ENCODE data around the gene IFITM2.
"Not testable (repeated sequence)": the region's sequence is repeated elsewhere in the genome, so short reads cannot be mapped to it uniquely, and the experiment has no call there.

Gene IFITM2

GRCh38 chr11:336659-337198 lies 29.1 kb downstream of the IFITM2 start:
- Histone ChIP-seq H3K36me3 (ENCODE audit: control insufficient read depth, insufficient read depth, low read length) (no peaks in the 10 kb centered on the region), H3K4me1 (ENCODE audit: control insufficient read depth, insufficient read depth, low read length) (peaks cover 6% of the 10 kb centered on the region; the same call in 1 of the 2 replicates), H3K27me3 (ENCODE audit: control insufficient read depth, insufficient read depth, low read length) (no peaks in the 10 kb centered on the region), H3K4me3 (ENCODE audit: low read length) (no peak overlapping the region), H3K9me3 (ENCODE audit: control insufficient read depth, insufficient read depth, low read length) (no peaks in the 10 kb centered on the region), H3K27ac (ENCODE audit: low read length) (no peak overlapping the region)
- no peak for DNase-seq (ENCODE audit: low read depth, low spot score)
- no CpG with 5 or more reads among the region's 4 CpGs for WGBS (ENCODE audit: insufficient coverage, insufficient read length)

DNA sequence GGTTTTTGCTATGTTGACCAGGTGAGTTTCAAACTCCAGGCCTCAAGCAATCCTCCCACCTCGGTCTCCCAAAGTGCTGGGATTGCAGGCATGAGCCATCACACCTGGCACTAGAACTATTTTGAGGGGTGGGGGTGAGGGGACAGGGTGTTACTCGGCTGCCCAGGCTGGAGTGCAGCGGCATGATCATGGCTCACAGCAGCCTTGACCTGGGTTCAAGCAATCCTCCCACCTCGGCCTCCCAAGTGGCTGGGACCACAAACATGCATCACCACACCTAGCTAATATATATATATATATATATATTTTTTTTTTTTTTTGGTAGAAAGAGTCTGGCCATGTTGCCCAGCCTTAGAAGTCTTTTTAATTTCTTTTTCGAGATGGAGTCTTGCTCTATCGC lies 30.1 kb downstream of the IFITM2 start:
- WGBS (ENCODE audit: insufficient coverage, insufficient read length), result no CpG with 5 or more reads among the region's 6 CpGs

GRCh38 chr11:339963-340362 lies 32.3 kb downstream of the IFITM2 start:
- no peaks in the 10 kb centered on the region for H3K9me3 ChIP-seq (ENCODE audit: control insufficient read depth, insufficient read depth, low read length)
- H3K27me3 ChIP-seq (ENCODE audit: control insufficient read depth, insufficient read depth, low read length), result no peaks in the 10 kb centered on the region
- no peak overlapping the region for H3K4me3 ChIP-seq (ENCODE audit: low read length)
- H3K4me1 ChIP-seq (ENCODE audit: control insufficient read depth, insufficient read depth, low read length), result peaks cover 5% of the 10 kb centered on the region; the same call in 1 of the 2 replicates
- H3K36me3 ChIP-seq (ENCODE audit: control insufficient read depth, insufficient read depth, low read length), result no peaks in the 10 kb centered on the region
- no peak for DNase-seq (ENCODE audit: low read depth, low spot score)
- no CpG with 5 or more reads among the region's 2 CpGs for WGBS (ENCODE audit: insufficient coverage, insufficient read length)
- H3K27ac ChIP-seq (ENCODE audit: low read length), result no peak overlapping the region

More for the DNA sequence above, 30.1 kb downstream of the IFITM2 start:
- Histone ChIP-seq H3K36me3 (ENCODE audit: control insufficient read depth, insufficient read depth, low read length) (no peaks in the 10 kb centered on the region), H3K9me3 (ENCODE audit: control insufficient read depth, insufficient read depth, low read length) (no peaks in the 10 kb centered on the region), H3K4me3 (ENCODE audit: low read length) (no peak overlapping the region), H3K27me3 (ENCODE audit: control insufficient read depth, insufficient read depth, low read length) (no peaks in the 10 kb centered on the region), H3K27ac (ENCODE audit: low read length) (no peak overlapping the region), H3K4me1 (ENCODE audit: control insufficient read depth, insufficient read depth, low read length) (peaks cover 6% of the 10 kb centered on the region; the same call in 1 of the 2 replicates)
- DNase-seq (ENCODE audit: low read depth, low spot score), result no peak

GRCh38 chr11:340539-341512 lies 33.2 kb downstream of the IFITM2 start:
- no peaks in the 10 kb centered on the region for H3K27me3 ChIP-seq (ENCODE audit: control insufficient read depth, insufficient read depth, low read length)
- peaks cover 5% of the 10 kb centered on the region; the same call in 1 of the 2 replicates for H3K4me1 ChIP-seq (ENCODE audit: control insufficient read depth, insufficient read depth, low read length)
- WGBS (ENCODE audit: insufficient coverage, insufficient read length), result no CpG with 5 or more reads among the region's 5 CpGs
- DNase-seq (ENCODE audit: low read depth, low spot score), result no peak
- no peak overlapping the region for H3K27ac ChIP-seq (ENCODE audit: low read length)
- H3K36me3 ChIP-seq (ENCODE audit: control insufficient read depth, insufficient read depth, low read length), result no peaks in the 10 kb centered on the region
- H3K9me3 ChIP-seq (ENCODE audit: control insufficient read depth, insufficient read depth, low read length), result no peaks in the 10 kb centered on the region
- H3K4me3 ChIP-seq (ENCODE audit: low read length), result no peak overlapping the region

DNA sequence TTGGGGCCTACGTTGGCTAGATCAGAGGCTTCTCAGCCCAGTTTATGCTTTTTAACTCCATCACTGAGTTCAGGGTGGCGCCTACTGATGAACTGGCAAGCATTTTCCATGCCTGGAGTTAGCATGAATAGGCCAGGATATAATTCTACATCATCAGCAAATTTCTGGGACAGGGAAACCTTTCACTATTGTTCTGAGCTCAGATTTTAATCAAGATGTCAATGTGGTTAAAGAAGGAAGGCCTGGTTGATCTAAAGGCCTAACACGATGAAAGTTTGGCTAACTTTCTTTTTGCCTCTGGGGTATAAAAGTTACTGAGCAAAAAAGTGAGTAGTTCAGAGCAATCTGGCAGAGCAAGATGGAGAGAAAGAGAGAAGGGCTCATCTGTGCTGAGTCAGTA lies 34.7 kb downstream of the IFITM2 start:
- Histone ChIP-seq H3K27ac (ENCODE audit: low read length) (no peak overlapping the region), H3K4me1 (ENCODE audit: control insufficient read depth, insufficient read depth, low read length) (no peaks in the 10 kb centered on the region), H3K4me3 (ENCODE audit: low read length) (no peak overlapping the region), H3K9me3 (ENCODE audit: control insufficient read depth, insufficient read depth, low read length) (no peaks in the 10 kb centered on the region), H3K27me3 (ENCODE audit: control insufficient read depth, insufficient read depth, low read length) (no peaks in the 10 kb centered on the region), H3K36me3 (ENCODE audit: control insufficient read depth, insufficient read depth, low read length) (no peaks in the 10 kb centered on the region)
- WGBS (ENCODE audit: insufficient coverage, insufficient read length), result no CpG with 5 or more reads among the region's 3 CpGs
- DNase-seq (ENCODE audit: low read depth, low spot score), result no peak

DNA sequence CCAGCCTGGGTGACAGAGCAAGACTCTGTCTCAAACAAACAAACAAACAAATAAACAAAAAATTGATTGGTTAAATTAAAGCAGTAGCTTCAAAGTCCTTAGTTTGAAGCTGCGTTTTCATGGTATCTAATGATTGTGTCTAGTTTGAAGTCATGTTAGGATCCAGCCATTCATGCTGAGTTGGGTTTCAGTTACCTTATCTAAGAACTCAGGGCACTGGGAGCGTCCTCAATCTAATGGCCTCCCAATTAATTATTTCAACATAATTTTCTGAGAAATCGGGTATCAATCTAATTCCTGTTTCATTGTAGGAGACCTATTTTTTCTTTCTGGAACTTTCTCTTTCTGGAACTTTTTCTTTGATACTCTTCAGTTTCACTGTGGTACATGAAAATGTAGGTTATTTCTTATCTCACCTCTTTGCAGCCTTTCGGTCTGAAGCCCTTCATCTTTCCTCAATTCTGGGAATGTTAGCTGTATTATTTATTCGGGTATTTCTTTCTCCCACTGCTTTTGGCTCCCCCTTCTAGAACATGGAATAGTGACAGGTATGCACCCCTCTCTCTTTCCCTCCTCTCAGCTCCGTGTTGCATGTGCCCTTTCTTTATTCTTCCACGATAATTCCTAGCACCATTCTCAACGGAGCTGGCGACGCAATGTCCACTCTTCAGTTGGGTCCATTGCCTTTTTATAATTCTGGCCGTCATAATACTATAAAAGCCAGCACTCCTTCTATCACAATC lies 37.4 kb downstream of the IFITM2 start:
- no CpG with 5 or more reads among the region's 11 CpGs for WGBS (ENCODE audit: insufficient coverage, insufficient read length)

DNA sequence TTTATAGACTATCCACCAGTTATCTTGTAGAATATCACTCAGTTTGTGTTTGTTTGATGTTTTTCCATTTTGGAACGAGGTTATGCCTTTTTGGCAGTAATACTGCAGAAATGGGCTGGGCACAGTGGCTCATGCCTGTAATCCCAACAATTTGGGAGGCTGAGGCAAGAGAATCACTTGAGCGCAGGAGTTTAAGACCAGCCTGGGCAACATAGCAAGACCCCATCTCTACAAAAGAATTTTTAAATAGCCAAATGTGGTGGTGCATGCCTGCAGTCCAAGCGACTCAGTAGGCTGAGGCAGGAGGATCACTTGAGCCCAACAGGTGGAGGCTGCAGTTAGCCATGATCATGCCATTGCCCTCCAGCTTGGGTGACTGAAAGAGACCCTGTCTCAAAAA lies 38.9 kb downstream of the IFITM2 start:
- no peaks in the 10 kb centered on the region for H3K36me3 ChIP-seq (ENCODE audit: control insufficient read depth, insufficient read depth, low read length)
- DNase-seq (ENCODE audit: low read depth, low spot score), result no peak
- no peak overlapping the region for H3K27ac ChIP-seq (ENCODE audit: low read length)
- H3K4me1 ChIP-seq (ENCODE audit: control insufficient read depth, insufficient read depth, low read length), result peaks cover 2% of the 10 kb centered on the region; the same call in 1 of the 2 replicates
- H3K27me3 ChIP-seq (ENCODE audit: control insufficient read depth, insufficient read depth, low read length), result no peaks in the 10 kb centered on the region
- no peak overlapping the region for H3K4me3 ChIP-seq (ENCODE audit: low read length)
- no CpG with 5 or more reads among the region's 3 CpGs for WGBS (ENCODE audit: insufficient coverage, insufficient read length)
- H3K9me3 ChIP-seq (ENCODE audit: control insufficient read depth, insufficient read depth, low read length), result no peaks in the 10 kb centered on the region

More for the DNA sequence above, 37.4 kb downstream of the IFITM2 start:
- H3K27ac ChIP-seq (ENCODE audit: low read length), result no peak overlapping the region
- no peaks in the 10 kb centered on the region for H3K4me1 ChIP-seq (ENCODE audit: control insufficient read depth, insufficient read depth, low read length)
- H3K36me3 ChIP-seq (ENCODE audit: control insufficient read depth, insufficient read depth, low read length), result no peaks in the 10 kb centered on the region
- no peaks in the 10 kb centered on the region for H3K27me3 ChIP-seq (ENCODE audit: control insufficient read depth, insufficient read depth, low read length)
- no peaks in the 10 kb centered on the region for H3K9me3 ChIP-seq (ENCODE audit: control insufficient read depth, insufficient read depth, low read length)
- no peak for DNase-seq (ENCODE audit: low read depth, low spot score)
- H3K4me3 ChIP-seq (ENCODE audit: low read length), result no peak overlapping the region

DNA sequence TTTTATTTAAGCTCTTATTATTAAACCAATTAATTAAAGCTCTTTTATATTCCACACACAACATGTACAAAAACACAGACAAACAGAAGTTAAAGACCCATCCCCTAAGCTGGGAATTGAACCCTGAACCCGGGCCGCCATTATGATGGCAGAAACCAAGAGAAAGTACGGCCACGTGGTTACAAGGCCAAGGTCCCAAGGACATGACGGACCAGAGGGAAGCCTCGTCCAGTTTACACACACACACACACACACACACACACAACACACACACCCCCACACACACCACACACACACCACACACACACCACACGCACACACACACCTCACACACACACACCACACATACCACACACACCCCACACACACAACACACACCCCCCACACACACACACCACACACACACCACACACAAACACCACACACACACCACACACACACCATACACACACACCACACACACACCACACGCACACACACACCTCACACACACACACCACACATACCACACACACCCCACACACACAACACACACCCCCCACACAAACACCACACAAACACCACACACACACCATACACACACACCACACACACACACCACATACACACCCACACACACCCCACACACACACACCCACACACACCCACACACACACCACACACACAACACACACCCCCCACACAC lies 41.8 kb downstream of the IFITM2 start:
- not testable (repeated sequence) for DNase-seq (ENCODE audit: low read depth, low spot score); H3K27ac ChIP-seq (ENCODE audit: low read length); H3K4me3 ChIP-seq (ENCODE audit: low read length); H3K9me3 ChIP-seq (ENCODE audit: control insufficient read depth, insufficient read depth, low read length); H3K27me3 ChIP-seq (ENCODE audit: control insufficient read depth, insufficient read depth, low read length); H3K4me1 ChIP-seq (ENCODE audit: control insufficient read depth, insufficient read depth, low read length); H3K36me3 ChIP-seq (ENCODE audit: control insufficient read depth, insufficient read depth, low read length)
- 100% methylated on average over 2 of the region's 8 CpGs for WGBS (ENCODE audit: insufficient coverage, insufficient read length)

DNA sequence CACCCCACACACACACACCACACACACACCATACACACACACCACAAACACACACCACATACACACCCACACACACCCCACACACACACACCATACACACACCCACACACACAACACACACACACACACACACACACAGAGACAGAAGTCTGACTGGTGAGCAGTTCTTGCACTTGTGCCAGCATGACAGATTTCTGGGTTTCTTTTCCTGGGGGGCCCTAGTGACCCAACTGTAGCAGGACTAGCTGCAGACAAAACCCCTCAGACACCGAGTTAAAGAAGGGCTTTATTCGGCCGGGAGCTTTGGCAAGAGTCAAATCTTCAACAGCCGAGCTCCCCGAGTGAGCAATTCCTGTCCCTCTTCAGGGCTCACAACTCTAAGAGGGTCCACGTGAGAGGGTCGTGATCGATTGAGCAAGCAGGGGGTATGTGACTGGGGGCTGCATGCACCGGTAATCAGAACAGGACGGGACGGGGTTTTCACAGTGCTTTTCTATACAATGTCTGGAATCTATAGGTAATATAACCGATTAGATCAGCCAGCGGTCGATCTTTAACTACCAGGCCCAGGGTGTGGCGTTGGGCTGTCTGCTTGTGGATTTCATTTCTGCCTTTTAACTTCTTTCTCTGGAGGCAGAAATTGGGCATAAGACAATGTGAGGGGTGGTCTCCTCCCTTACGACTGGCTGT lies 42.6 kb downstream of the IFITM2 start:
- no CpG with 5 or more reads among the region's 16 CpGs for WGBS (ENCODE audit: insufficient coverage, insufficient read length)
- H3K4me3 ChIP-seq (ENCODE audit: low read length); H3K27ac ChIP-seq (ENCODE audit: low read length); H3K36me3 ChIP-seq (ENCODE audit: control insufficient read depth, insufficient read depth, low read length); H3K27me3 ChIP-seq (ENCODE audit: control insufficient read depth, insufficient read depth, low read length); H3K4me1 ChIP-seq (ENCODE audit: control insufficient read depth, insufficient read depth, low read length); DNase-seq (ENCODE audit: low read depth, low spot score); H3K9me3 ChIP-seq (ENCODE audit: control insufficient read depth, insufficient read depth, low read length): not testable (repeated sequence)
